Small intestine (tissue), 7 donors: ENCODE data around the gene CIBAR2. TPM values are rescaled to one million over a fixed set of nuclear protein-coding genes. Genes with fewer than 3 reads are reported as not detected.
A peak's percentile ranks its signal among the peaks of the same experiment; 100 is the strongest.

Source experiments
- DNase-seq, 2 donors: peaks; one replicate each; pipeline versions ENCODE4 v3.0.0 to v3.0.0-alpha.2; 2013
- FAIRE-seq: peaks from 2 replicates; lab custom pipeline; 2012; peaks lifted over from hg19 to GRCh38; lab: Jason Lieb, UNC
- H3K27ac ChIP-seq, 3 donors: one replicate each; pipeline ENCODE4 v1.5.1; 2013; ENCODE audit warnings: low read length in 2 of 3, mild to moderate bottlenecking in 2 of 3, control low read depth in 1 of 3, inconsistent platforms in 1 of 3, low read depth in 1 of 3, moderate library complexity in 1 of 3
- H3K27me3 ChIP-seq, 3 donors: one replicate each; pipeline ENCODE4 v1.6.1; 2013; ENCODE audit warnings: low read length in 3 of 3, inconsistent platforms in 1 of 3; ENCODE audit not compliant: control insufficient read depth in 3 of 3, insufficient read depth in 3 of 3
- H3K36me3 ChIP-seq, 3 donors: one replicate each; pipeline ENCODE4 v1.6.1; 2013; ENCODE audit warnings: low read length in 3 of 3, inconsistent platforms in 1 of 3, low read depth in 1 of 3, mild to moderate bottlenecking in 1 of 3, moderate library complexity in 1 of 3; ENCODE audit not compliant: control insufficient read depth in 3 of 3, insufficient read depth in 2 of 3
- H3K4me1 ChIP-seq, 3 donors: one replicate each; pipeline ENCODE4 v1.6.1; 2013; ENCODE audit warnings: low read length in 2 of 3, inconsistent platforms in 1 of 3, low read depth in 1 of 3, mild to moderate bottlenecking in 1 of 3, moderate library complexity in 1 of 3; ENCODE audit not compliant: control insufficient read depth in 3 of 3, insufficient read depth in 2 of 3
- H3K4me3 ChIP-seq, 3 donors: one replicate each; pipeline ENCODE4 v1.5.1; 2013; ENCODE audit warnings: low read length in 3 of 3, control low read depth in 1 of 3, inconsistent platforms in 1 of 3, low read depth in 1 of 3, mild to moderate bottlenecking in 1 of 3, moderate library complexity in 1 of 3
- H3K9me3 ChIP-seq, 2 donors: one replicate each; pipeline ENCODE4 v1.6.1; 2013; ENCODE audit warnings: low read depth in 1 of 2, low read length in 1 of 2; ENCODE audit not compliant: control insufficient read depth in 2 of 2, insufficient read depth in 1 of 2
- WGBS, 3 donors: extraction: QIAGEN DNeasy Blood & Tissue Kit; methylation state at CpG; one replicate each; pipeline ENCODE4 v1.1.7; 2013; 5-methylcytosine and 5-hydroxymethylcytosine counted together
- polyA plus RNA-seq, 4 donors: library from polyadenylated mRNA; stranded (reverse) in 3 of 4; unstranded in 1 of 4; fragments of 200-250 nt in 3 of 4; fragments of 120-200 nt in 1 of 4; gene quantifications; one replicate each; pipeline versions ENCODE4 v1.2.1 to v1.2.3, GENCODE V29; 2013
- donor health status: healthy with polysubstance abuse.
- donor health status: control.
- donor health status: control.
- donor health status: Bipolar disorder and iron deficiency.
- donor health status: healthy.

Gene CIBAR2
- polyA plus RNA-seq, 4 donors, result 0.04 to 3.0 (median 0.19) TPM; not detected in 1

- H3K27me3 ChIP-seq, result no peaks in the 10 kb centered on the region
- peaks cover 0 to 11% (median 3%) of the 10 kb centered on the region in 3 donors for H3K4me1 ChIP-seq
- H3K27ac ChIP-seq, result peak overlapping the region in 1 of 3 donors; percentile 73
- 62 to 68% (median 68%) methylated on average over 26 to 27 of the region's 27 CpGs for WGBS, 3 donors
- peaks cover 0 to 7% of the 10 kb centered on the region in 2 donors for H3K9me3 ChIP-seq
- DNase-seq (no peak), FAIRE-seq (no peak)
- H3K36me3 ChIP-seq, result peaks cover 0 to 3% (median 0%) of the 10 kb centered on the region in 3 donors
- no peak overlapping the region for H3K4me3 ChIP-seq
Measured at GRCh38 chr16:85146922-85147651, 34.8 kb upstream of the CIBAR2 start.

- Histone ChIP-seq H3K27me3 (no peaks in the 10 kb centered on the region), H3K36me3 (peaks cover 0 to 2% (median 0%) of the 10 kb centered on the region in 3 donors), H3K4me3 (no peak overlapping the region), H3K9me3 (peaks cover 0 to 7% of the 10 kb centered on the region in 2 donors), H3K4me1 (peaks cover 0 to 4% (median 0%) of the 10 kb centered on the region in 3 donors), H3K27ac (peak overlapping the region in 1 of 3 donors; percentile 73)
- FAIRE-seq, result no peak
- DNase-seq, result no peak
- WGBS, 3 donors, result 76 to 94% (median 89%) methylated on average over 4 of the region's 4 CpGs
Measured at GRCh38 chr16:85146532-85146797, 34.2 kb upstream of the CIBAR2 start.

DNA sequence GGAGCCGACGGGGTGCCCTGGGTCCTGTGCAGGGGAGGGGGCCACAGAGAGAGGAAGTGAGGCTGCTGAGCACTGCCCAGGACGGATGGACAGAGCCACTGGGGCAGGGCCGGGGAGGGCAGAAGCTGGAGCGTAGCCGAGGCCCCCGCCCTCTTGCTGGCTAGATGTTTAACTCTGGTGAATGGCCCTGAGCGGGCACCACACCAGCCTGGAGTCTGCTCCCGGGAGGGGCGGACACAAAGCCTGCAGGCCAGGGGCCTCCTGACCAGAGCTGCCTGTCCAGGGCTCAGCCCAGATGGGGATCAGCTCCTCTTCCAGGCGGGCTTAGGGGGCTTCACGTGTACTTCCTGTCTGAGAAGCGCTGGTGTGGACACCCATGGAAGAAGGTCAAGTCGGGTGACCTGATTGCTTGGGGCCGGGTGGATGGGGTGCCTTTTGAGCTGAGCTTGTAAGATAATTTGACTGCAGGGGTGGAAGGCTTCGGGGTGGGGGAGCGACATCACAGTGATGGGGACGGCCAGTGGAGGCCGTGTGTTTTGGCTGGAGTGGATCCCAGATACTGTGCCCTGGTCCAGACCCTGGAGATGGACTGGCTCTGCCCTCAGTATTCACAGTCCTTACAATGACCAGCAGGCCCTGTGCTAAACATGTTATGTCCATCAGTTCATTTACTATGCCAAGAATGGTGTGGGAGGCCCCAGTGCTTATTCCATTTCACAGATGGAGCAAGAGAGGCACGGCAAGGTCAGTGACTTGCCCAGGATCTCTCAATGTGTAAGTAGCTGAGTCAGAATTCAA, 33.7 kb upstream of the CIBAR2 start:
- no peaks in the 10 kb centered on the region for H3K4me1 ChIP-seq
- WGBS, 3 donors, result 74 to 84% (median 79%) methylated on average over 19 to 20 of the region's 20 CpGs
- H3K9me3 ChIP-seq, result peaks cover 0 to 7% of the 10 kb centered on the region in 2 donors
- no peaks in the 10 kb centered on the region for H3K27me3 ChIP-seq
- no peak overlapping the region for H3K4me3 ChIP-seq
- FAIRE-seq (no peak), DNase-seq (no peak)
- no peaks in the 10 kb centered on the region for H3K36me3 ChIP-seq
- peak overlapping the region in 1 of 3 donors; percentile 73 for H3K27ac ChIP-seq

DNA sequence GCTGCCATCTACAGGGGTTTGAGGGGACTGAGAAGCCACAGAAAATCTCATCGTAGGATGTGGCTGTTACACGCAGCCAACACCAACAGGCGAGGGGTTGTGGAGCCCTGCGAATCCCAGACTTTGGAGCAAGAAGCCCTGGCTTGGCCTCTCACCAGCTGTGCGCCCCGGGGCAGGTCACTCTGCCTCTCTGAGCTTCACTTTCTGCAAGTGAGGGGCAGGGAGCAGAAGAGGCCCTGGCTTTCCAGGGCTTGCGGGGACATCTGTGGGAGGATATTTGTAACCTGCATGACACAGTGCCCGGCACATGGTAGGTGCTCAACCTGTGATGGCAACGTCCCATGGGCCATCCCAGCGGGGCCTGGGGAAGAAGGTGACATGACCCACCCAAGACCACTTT, 32.9 kb upstream of the CIBAR2 start:
- H3K27me3 ChIP-seq, result no peaks in the 10 kb centered on the region
- FAIRE-seq (no peak), DNase-seq (no peak)
- no peaks in the 10 kb centered on the region for H3K36me3 ChIP-seq
- no peak overlapping the region for H3K4me3 ChIP-seq
- H3K27ac ChIP-seq, result no peak overlapping the region
- peaks cover 0 to 4% (median 0%) of the 10 kb centered on the region in 3 donors for H3K4me1 ChIP-seq
- peaks cover 0 to 7% of the 10 kb centered on the region in 2 donors for H3K9me3 ChIP-seq
- WGBS, 3 donors, result 94 to 96% (median 95%) methylated on average over 9 to 10 of the region's 10 CpGs

GRCh38 chr16:85144026-85144915, 32.0 kb upstream of the CIBAR2 start:
- FAIRE-seq (no peak), DNase-seq (no peak)
- Histone ChIP-seq H3K4me3 (no peak overlapping the region), H3K4me1 (peaks cover 0 to 13% (median 0%) of the 10 kb centered on the region in 3 donors), H3K27me3 (no peaks in the 10 kb centered on the region), H3K36me3 (no peaks in the 10 kb centered on the region), H3K27ac (no peak overlapping the region), H3K9me3 (peaks cover 0 to 7% of the 10 kb centered on the region in 2 donors)
- WGBS, 3 donors, result 82 to 84% (median 83%) methylated on average over 26 of the region's 26 CpGs

- FAIRE-seq (no peak), DNase-seq (no peak)
- H3K9me3 ChIP-seq, result peaks cover 0 to 7% of the 10 kb centered on the region in 2 donors
- H3K36me3 ChIP-seq, result no peaks in the 10 kb centered on the region
- peaks cover 0 to 18% (median 0%) of the 10 kb centered on the region in 3 donors for H3K4me1 ChIP-seq
- no peaks in the 10 kb centered on the region for H3K27me3 ChIP-seq
- H3K4me3 ChIP-seq, result no peak overlapping the region
- 70 to 78% (median 71%) methylated on average over 19 of the region's 19 CpGs for WGBS, 3 donors
- no peak overlapping the region for H3K27ac ChIP-seq
Measured at GRCh38 chr16:85142771-85143211, 30.5 kb upstream of the CIBAR2 start.

DNA sequence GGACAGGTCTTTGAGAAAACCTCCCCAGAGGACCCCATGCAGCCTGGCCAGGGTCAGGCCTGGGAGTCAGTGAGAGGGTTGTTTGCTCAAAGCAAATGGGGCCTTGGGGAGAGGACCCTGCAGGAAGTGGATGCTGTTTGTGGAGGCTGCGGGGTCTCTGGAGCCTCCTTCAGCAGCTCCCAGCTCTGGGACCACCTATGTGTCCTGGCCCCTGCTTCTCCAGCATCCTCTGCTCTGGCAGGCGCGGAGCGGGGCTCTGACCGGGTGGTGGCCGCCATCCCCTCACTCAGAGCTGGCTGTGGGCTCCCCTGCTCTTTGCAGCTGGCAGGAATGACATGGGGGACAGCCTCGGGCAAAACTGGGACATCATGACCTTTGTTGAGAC, 29.8 kb upstream of the CIBAR2 start:
- Histone ChIP-seq H3K27me3 (no peaks in the 10 kb centered on the region), H3K36me3 (no peaks in the 10 kb centered on the region), H3K9me3 (peaks cover 0 to 7% of the 10 kb centered on the region in 2 donors), H3K4me1 (peaks cover 0 to 25% (median 0%) of the 10 kb centered on the region in 3 donors), H3K27ac (no peak overlapping the region), H3K4me3 (no peak overlapping the region)
- FAIRE-seq (no peak), DNase-seq (no peak)
- 78 to 88% (median 88%) methylated on average over 7 of the region's 7 CpGs for WGBS, 3 donors
